ENCODE measurements around the gene EML1.

Gene EML1

GRCh38 chr14:99950181-99950580, 157.0 kb downstream of the EML1 start:
- no peak for DNase-seq (ENCODE audit: low read depth, low spot score)
- in situ Hi-C loops (cut with HindIII; ENCODE audit: low sequenced_read_pairs): no loop called here
- no peak overlapping the region for H3K4me3 ChIP-seq (ENCODE audit: low read depth, low read length)
- no peak for TF ChIP-seq CTCF (IDR thresholded peaks at IDR 0.05; ENCODE audit: low read depth, low read length)

GRCh38 chr14:99951085-99951484, 157.9 kb downstream of the EML1 start:
- TF ChIP-seq CTCF (IDR thresholded peaks at IDR 0.05; ENCODE audit: low read depth, low read length): no peak
- H3K4me3 ChIP-seq (ENCODE audit: low read depth, low read length): no peak overlapping the region
- DNase-seq (ENCODE audit: low read depth, low spot score): no peak
- in situ Hi-C loops (cut with HindIII; ENCODE audit: low sequenced_read_pairs): no loop called here

GRCh38 chr14:99952039-99952438, 158.8 kb downstream of the EML1 start:
- DNase-seq (ENCODE audit: low read depth, low spot score): no peak
- in situ Hi-C loops (cut with HindIII; ENCODE audit: low sequenced_read_pairs): no loop called here
- no peak for TF ChIP-seq CTCF (IDR thresholded peaks at IDR 0.05; ENCODE audit: low read depth, low read length)
- no peak overlapping the region for H3K4me3 ChIP-seq (ENCODE audit: low read depth, low read length)

- no peak for DNase-seq (ENCODE audit: low read depth, low spot score)
- H3K4me3 ChIP-seq (ENCODE audit: low read depth, low read length): no peak overlapping the region
- no peak for TF ChIP-seq CTCF (IDR thresholded peaks at IDR 0.05; ENCODE audit: low read depth, low read length)
- in situ Hi-C loops (cut with HindIII; ENCODE audit: low sequenced_read_pairs): no loop called here
Observed at GRCh38 chr14:99952453-99952852, 159.2 kb downstream of the EML1 start.

GRCh38 chr14:99955826-99956455, 162.7 kb downstream of the EML1 start:
- no peak for DNase-seq (ENCODE audit: low read depth, low spot score)
- in situ Hi-C loops (cut with HindIII; ENCODE audit: low sequenced_read_pairs): no loop called here
- no peak for TF ChIP-seq CTCF (IDR thresholded peaks at IDR 0.05; ENCODE audit: low read depth, low read length)
- H3K4me3 ChIP-seq (ENCODE audit: low read depth, low read length): no peak overlapping the region

- no peak for TF ChIP-seq CTCF (IDR thresholded peaks at IDR 0.05; ENCODE audit: low read depth, low read length)
- no peak overlapping the region for H3K4me3 ChIP-seq (ENCODE audit: low read depth, low read length)
- DNase-seq (ENCODE audit: low read depth, low spot score): no peak
- in situ Hi-C loops (cut with HindIII; ENCODE audit: low sequenced_read_pairs): no loop called here
Observed at GRCh38 chr14:99958380-99958779, 165.2 kb downstream of the EML1 start.
